ENCODE results near the gene SPAG16.

SPAG16 gene

GRCh38 chr2:214180686-214181085 lies 896.4 kb downstream of the SPAG16 start (continued):
- TF ChIP-seq POU6F1 (CRISPR knock-in tag; IDR thresholded peaks at IDR 0.05; ENCODE audit: borderline replicate concordance, low read depth) (no peak), ISL1 (CRISPR knock-in tag; IDR thresholded peaks at IDR 0.05) (no peak), BACH2 (CRISPR knock-in tag; IDR thresholded peaks at IDR 0.05; ENCODE audit: borderline replicate concordance) (no peak), OSR1 (CRISPR knock-in tag; IDR thresholded peaks at IDR 0.05) (no peak)
- TF ChIP-seq, protein P1, sequence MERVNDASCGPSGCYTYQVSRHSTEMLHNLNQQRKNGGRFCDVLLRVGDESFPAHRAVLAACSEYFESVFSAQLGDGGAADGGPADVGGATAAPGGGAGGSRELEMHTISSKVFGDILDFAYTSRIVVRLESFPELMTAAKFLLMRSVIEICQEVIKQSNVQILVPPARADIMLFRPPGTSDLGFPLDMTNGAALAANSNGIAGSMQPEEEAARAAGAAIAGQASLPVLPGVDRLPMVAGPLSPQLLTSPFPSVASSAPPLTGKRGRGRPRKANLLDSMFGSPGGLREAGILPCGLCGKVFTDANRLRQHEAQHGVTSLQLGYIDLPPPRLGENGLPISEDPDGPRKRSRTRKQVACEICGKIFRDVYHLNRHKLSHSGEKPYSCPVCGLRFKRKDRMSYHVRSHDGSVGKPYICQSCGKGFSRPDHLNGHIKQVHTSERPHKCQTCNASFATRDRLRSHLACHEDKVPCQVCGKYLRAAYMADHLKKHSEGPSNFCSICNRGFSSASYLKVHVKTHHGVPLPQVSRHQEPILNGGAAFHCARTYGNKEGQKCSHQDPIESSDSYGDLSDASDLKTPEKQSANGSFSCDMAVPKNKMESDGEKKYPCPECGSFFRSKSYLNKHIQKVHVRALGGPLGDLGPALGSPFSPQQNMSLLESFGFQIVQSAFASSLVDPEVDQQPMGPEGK (CRISPR knock-in tag; IDR thresholded peaks at IDR 0.05; ENCODE audit: borderline replicate concordance) = no peak

DNA sequence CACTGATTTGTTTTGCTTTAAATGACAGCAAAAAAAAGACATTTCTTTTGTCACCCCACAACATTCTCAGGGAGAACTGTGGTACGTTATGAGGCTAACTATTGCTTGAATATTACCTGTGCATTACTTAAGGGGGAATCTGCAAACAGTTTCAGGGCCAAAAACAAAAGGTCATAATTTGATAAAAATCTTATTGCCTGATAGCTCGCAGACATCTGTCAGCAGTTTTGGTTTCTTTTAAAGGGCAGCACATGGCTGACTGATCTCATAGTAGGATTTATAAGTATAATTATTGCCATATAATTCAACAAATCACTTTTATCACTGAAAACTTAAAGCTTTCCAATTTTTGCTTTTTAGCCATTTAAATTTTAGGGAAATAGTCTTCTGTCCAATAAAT lies 900.2 kb downstream of the SPAG16 start:
- no peak for ATAC-seq
- peak; percentile 60; the same call in 1 of the 2 replicates for TF ChIP-seq TCF4 (CRISPR knock-in tag; IDR thresholded peaks at IDR 0.05; ENCODE audit: borderline replicate concordance)
- 0 out of 2 replicates have a peak, but pooled peaks have one; percentile 14 for TF ChIP-seq ZNF8 (CRISPR knock-in tag; IDR thresholded peaks at IDR 0.05)
- TF ChIP-seq, protein P2, sequence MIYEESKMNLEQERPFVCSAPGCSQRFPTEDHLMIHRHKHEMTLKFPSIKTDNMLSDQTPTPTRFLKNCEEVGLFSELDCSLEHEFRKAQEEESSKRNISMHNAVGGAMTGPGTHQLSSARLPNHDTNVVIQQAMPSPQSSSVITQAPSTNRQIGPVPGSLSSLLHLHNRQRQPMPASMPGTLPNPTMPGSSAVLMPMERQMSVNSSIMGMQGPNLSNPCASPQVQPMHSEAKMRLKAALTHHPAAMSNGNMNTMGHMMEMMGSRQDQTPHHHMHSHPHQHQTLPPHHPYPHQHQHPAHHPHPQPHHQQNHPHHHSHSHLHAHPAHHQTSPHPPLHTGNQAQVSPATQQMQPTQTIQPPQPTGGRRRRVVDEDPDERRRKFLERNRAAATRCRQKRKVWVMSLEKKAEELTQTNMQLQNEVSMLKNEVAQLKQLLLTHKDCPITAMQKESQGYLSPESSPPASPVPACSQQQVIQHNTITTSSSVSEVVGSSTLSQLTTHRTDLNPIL (CRISPR knock-in tag; IDR thresholded peaks at IDR 0.05; ENCODE audit: low read depth) = no peak

DNA sequence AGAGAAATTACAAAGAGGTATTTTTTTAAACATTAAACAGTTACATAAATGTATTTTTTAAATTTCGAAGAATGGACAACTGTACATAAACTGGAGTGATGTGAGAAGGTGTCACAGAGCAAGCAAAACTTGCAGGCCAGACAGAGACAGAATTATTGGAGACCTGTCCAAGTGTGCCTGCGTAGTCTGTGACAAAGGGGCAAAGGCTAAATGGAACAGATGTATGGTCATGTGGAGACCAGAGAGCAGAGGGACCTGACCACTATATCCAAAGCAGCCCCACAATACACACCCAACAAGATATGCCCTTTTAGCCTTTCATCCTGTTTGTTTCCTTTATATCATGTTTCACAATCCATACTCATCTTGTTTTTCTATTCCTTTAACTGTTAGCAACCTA lies 901.3 kb downstream of the SPAG16 start:
- ATAC-seq = no peak
- TF ChIP-seq TCF4 (CRISPR knock-in tag; IDR thresholded peaks at IDR 0.05; ENCODE audit: borderline replicate concordance) (no peak), RARB (CRISPR knock-in tag; IDR thresholded peaks at IDR 0.05) (no peak), ZNF70 (CRISPR knock-in tag; IDR thresholded peaks at IDR 0.05) (no peak), TOX (CRISPR knock-in tag; IDR thresholded peaks at IDR 0.05; ENCODE audit: borderline replicate concordance) (no peak), ZNF565 (CRISPR knock-in tag; conservative IDR thresholded peaks at IDR 0.05; ENCODE audit: low read depth) (no peak), SNAI2 (CRISPR knock-in tag; IDR thresholded peaks at IDR 0.05) (no peak), GLIS3 (CRISPR knock-in tag; IDR thresholded peaks at IDR 0.05) (no peak), OSR1 (CRISPR knock-in tag; IDR thresholded peaks at IDR 0.05) (no peak), CSDC2 (CRISPR knock-in tag; IDR thresholded peaks at IDR 0.05) (no peak)
- TF ChIP-seq, protein P2 (CRISPR knock-in tag; IDR thresholded peaks at IDR 0.05; ENCODE audit: low read depth) = no peak
- TF ChIP-seq, protein P3, sequence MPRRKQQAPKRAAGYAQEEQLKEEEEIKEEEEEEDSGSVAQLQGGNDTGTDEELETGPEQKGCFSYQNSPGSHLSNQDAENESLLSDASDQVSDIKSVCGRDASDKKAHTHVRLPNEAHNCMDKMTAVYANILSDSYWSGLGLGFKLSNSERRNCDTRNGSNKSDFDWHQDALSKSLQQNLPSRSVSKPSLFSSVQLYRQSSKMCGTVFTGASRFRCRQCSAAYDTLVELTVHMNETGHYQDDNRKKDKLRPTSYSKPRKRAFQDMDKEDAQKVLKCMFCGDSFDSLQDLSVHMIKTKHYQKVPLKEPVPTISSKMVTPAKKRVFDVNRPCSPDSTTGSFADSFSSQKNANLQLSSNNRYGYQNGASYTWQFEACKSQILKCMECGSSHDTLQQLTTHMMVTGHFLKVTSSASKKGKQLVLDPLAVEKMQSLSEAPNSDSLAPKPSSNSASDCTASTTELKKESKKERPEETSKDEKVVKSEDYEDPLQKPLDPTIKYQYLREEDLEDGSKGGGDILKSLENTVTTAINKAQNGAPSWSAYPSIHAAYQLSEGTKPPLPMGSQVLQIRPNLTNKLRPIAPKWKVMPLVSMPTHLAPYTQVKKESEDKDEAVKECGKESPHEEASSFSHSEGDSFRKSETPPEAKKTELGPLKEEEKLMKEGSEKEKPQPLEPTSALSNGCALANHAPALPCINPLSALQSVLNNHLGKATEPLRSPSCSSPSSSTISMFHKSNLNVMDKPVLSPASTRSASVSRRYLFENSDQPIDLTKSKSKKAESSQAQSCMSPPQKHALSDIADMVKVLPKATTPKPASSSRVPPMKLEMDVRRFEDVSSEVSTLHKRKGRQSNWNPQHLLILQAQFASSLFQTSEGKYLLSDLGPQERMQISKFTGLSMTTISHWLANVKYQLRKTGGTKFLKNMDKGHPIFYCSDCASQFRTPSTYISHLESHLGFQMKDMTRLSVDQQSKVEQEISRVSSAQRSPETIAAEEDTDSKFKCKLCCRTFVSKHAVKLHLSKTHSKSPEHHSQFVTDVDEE (CRISPR knock-in tag; IDR thresholded peaks at IDR 0.05) = no peak
- TF ChIP-seq, protein P1 (CRISPR knock-in tag; IDR thresholded peaks at IDR 0.05; ENCODE audit: borderline replicate concordance) = no peak

GRCh38 chr2:214192711-214193110 lies 908.4 kb downstream of the SPAG16 start:
- ATAC-seq = no peak
- TF ChIP-seq OSR1 (CRISPR knock-in tag; IDR thresholded peaks at IDR 0.05) = no peak
- TF ChIP-seq RARB (CRISPR knock-in tag; IDR thresholded peaks at IDR 0.05) = no peak
- no peak for TF ChIP-seq ISL1 (CRISPR knock-in tag; IDR thresholded peaks at IDR 0.05)
- TF ChIP-seq POU6F1 (CRISPR knock-in tag; IDR thresholded peaks at IDR 0.05; ENCODE audit: borderline replicate concordance, low read depth) = no peak
- no peak for TF ChIP-seq GLIS3 (CRISPR knock-in tag; IDR thresholded peaks at IDR 0.05)
